ENCODE data around the gene NKX2-4. TPM values are rescaled to one million over a fixed set of nuclear protein-coding genes. Genes with fewer than 3 reads are reported as not detected.

The NKX2-4 gene
- total RNA-seq, 4 donors from 2014 or later: not detected

DNA sequence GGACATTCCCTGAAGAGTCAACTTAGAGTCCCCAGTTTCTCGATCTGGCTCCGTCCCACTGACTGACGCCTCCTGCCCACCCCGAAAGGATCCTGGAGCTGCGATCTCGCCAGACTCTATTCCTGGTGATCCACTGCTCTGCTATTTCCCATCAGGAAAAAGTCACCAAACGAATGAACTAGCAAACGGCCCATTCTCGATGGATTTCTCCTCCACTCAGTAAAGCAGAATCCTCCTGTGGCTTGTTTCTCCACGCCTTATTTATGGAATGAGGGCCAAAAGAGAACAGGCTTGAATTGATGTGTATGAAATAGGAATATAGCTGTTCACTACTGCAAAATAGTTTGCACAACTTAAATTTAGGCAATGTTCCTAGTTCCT is 5.4 kb downstream of the NKX2-4 start:
- intact Hi-C loops (cut with DNase I; ENCODE audit: low total_unique reads) (no loop called here), in situ Hi-C loops (cut with MboI; ENCODE audit: low pct_ligation_motif_present in 1 of 4, low pct_unique_long_range_greater_than_20kb in 1 of 4, low sequenced_read_pairs in 3 of 4) (no loop called here)
- Histone ChIP-seq H3K27ac (no peak overlapping the region), H3K4me3 (no peak overlapping the region), H3K27me3 (peaks cover 64% of the 10 kb centered on the region), H3K9me3 (no peaks in the 10 kb centered on the region), H3K4me1 (peaks cover 0 to 16% (median 4%) of the 10 kb centered on the region in 4 donors), H3K36me3 (peaks cover 0 to 20% (median 0%) of the 10 kb centered on the region in 4 donors)
- 43% methylated on average over 10 of the region's 10 CpGs; no CpG with 5 or more reads in 1 of the 2 donors for WGBS, 2 donors (ENCODE audit: low coverage in 1 of 2)
- no peak for DNase-seq
- TF ChIP-seq EP300 (IDR thresholded peaks at IDR 0.05; ENCODE audit: low read depth): no peak
- TF ChIP-seq POLR2AphosphoS5 (IDR thresholded peaks at IDR 0.05): no peak
- TF ChIP-seq POLR2A (IDR thresholded peaks at IDR 0.05): no peak
- TF ChIP-seq, protein P1, sequence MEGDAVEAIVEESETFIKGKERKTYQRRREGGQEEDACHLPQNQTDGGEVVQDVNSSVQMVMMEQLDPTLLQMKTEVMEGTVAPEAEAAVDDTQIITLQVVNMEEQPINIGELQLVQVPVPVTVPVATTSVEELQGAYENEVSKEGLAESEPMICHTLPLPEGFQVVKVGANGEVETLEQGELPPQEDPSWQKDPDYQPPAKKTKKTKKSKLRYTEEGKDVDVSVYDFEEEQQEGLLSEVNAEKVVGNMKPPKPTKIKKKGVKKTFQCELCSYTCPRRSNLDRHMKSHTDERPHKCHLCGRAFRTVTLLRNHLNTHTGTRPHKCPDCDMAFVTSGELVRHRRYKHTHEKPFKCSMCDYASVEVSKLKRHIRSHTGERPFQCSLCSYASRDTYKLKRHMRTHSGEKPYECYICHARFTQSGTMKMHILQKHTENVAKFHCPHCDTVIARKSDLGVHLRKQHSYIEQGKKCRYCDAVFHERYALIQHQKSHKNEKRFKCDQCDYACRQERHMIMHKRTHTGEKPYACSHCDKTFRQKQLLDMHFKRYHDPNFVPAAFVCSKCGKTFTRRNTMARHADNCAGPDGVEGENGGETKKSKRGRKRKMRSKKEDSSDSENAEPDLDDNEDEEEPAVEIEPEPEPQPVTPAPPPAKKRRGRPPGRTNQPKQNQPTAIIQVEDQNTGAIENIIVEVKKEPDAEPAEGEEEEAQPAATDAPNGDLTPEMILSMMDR (IDR thresholded peaks at IDR 0.05): no peak

DNA sequence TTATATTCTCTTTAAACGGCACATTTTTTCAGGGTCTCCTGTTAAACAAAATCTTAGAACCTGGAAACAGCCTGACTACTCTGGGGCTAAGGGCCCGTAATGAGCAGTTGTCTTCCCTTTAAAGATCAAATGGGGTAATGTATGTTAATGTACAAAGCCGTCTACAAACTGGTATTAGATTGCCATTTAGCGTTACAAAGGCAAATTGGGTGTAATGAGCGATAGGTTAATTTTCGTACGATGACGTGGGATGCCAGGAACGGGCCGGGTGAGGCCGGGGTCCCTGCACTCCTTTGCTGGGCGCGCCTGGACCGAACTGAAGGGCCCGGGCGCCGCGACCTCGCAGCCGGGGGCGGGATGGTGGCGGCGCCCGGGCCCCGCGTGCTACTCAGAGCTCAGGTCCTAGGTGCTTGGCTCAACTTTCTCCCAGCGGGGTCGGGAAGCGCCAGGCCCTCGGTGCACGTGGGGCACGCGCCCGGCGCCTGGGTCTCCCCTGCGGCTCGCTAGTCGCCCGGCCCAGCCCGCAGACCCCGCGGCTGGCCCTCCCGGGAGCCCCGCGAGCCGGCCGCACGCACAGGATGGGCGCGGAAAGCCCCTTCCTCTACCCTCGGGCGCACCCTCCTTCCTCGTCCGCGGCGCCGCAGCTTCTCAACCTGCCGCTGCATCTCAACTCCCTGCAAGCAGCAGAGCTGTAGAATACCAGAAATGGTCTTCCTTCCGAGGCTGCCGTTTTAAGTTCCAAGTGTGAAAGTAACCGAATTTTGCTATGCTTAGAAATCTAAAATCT is 5.9 kb downstream of the NKX2-4 start:
- in situ Hi-C loops (cut with MboI; ENCODE audit: low pct_ligation_motif_present in 1 of 4, low pct_unique_long_range_greater_than_20kb in 1 of 4, low sequenced_read_pairs in 3 of 4) (no loop called here), intact Hi-C loops (cut with DNase I; ENCODE audit: low total_unique reads) (no loop called here)
- no peak for DNase-seq
- no peak overlapping the region for H3K27ac ChIP-seq
- H3K36me3 ChIP-seq: peaks cover 0 to 24% (median 2%) of the 10 kb centered on the region in 4 donors
- no peaks in the 10 kb centered on the region for H3K9me3 ChIP-seq
- H3K27me3 ChIP-seq: peaks cover 58% of the 10 kb centered on the region
- peaks cover 0 to 11% (median 1%) of the 10 kb centered on the region in 4 donors for H3K4me1 ChIP-seq
- 59 to 80% methylated on average over 5 to 38 of the region's 61 CpGs for WGBS, 2 donors (ENCODE audit: low coverage in 1 of 2)
- no peak for TF ChIP-seq EP300 (IDR thresholded peaks at IDR 0.05; ENCODE audit: low read depth)
- TF ChIP-seq, protein P1 (IDR thresholded peaks at IDR 0.05): no peak
- no peak for TF ChIP-seq POLR2A (IDR thresholded peaks at IDR 0.05)
- TF ChIP-seq POLR2AphosphoS5 (IDR thresholded peaks at IDR 0.05): no peak
- H3K4me3 ChIP-seq: no peak overlapping the region

DNA sequence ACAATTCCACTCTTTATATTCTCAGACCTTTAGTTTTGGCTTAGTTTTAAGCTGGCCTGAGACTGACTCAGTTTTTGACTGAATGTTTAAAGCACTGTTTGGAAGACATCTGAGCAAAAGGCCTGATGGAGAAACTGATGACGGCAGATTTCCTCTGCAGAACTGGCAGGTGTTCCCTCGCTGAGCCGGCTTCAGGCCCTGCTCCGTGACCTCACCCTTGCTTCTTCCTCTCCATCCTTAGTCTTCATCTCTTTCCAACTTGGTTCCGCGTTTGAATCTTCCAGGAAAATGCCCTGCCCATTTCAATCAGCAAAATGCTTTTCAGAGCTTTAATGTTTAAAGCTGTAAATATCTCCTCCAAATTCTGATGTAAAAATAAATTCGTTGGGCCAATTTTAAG is 6.6 kb downstream of the NKX2-4 start:
- Histone ChIP-seq H3K4me1 (peaks cover 0 to 4% (median 0%) of the 10 kb centered on the region in 4 donors), H3K27me3 (peaks cover 52% of the 10 kb centered on the region), H3K4me3 (no peak overlapping the region), H3K27ac (no peak overlapping the region), H3K36me3 (peaks cover 0 to 24% (median 2%) of the 10 kb centered on the region in 4 donors), H3K9me3 (no peaks in the 10 kb centered on the region)
- TF ChIP-seq EP300 (IDR thresholded peaks at IDR 0.05; ENCODE audit: low read depth): no peak
- TF ChIP-seq, protein P1 (IDR thresholded peaks at IDR 0.05): no peak
- no peak for TF ChIP-seq POLR2A (IDR thresholded peaks at IDR 0.05)
- no peak for TF ChIP-seq POLR2AphosphoS5 (IDR thresholded peaks at IDR 0.05)
- no peak for DNase-seq
- 94 to 98% methylated on average over 7 of the region's 7 CpGs for WGBS, 2 donors (ENCODE audit: low coverage in 1 of 2)
- intact Hi-C loops (cut with DNase I; ENCODE audit: low total_unique reads) (no loop called here), in situ Hi-C loops (cut with MboI; ENCODE audit: low pct_ligation_motif_present in 1 of 4, low pct_unique_long_range_greater_than_20kb in 1 of 4, low sequenced_read_pairs in 3 of 4) (no loop called here)

DNA sequence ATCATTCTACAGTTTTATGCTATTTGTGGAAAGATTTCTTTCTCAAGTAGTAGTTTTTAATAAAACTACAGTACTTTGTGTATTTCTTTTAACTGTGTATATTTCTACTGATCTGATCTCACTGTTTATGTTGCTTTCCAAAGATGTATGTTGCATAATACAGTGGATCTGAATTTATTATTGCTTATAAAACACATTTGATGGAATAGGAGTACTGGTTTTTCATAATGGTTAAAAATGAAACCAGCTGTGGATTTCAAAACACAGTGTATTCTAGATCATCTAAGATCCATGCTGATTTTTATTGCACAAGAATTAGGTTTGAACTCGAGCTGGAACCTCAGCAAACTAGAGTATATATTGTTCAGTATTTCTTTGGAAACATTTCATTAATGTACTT is 8.0 kb downstream of the NKX2-4 start:
- WGBS, 2 donors (ENCODE audit: low coverage in 1 of 2): 0 to 2% methylated on average over 1 of the region's 1 CpG
- TF ChIP-seq, protein P1 (IDR thresholded peaks at IDR 0.05): no peak
- TF ChIP-seq POLR2A (IDR thresholded peaks at IDR 0.05) (no peak), POLR2AphosphoS5 (IDR thresholded peaks at IDR 0.05) (no peak), EP300 (IDR thresholded peaks at IDR 0.05; ENCODE audit: low read depth) (no peak)
- H3K4me1 ChIP-seq: no peaks in the 10 kb centered on the region
- peaks cover 0 to 27% (median 4%) of the 10 kb centered on the region in 4 donors for H3K36me3 ChIP-seq
- peaks cover 38% of the 10 kb centered on the region for H3K27me3 ChIP-seq
- in situ Hi-C loops (cut with MboI; ENCODE audit: low pct_ligation_motif_present in 1 of 4, low pct_unique_long_range_greater_than_20kb in 1 of 4, low sequenced_read_pairs in 3 of 4): no loop called here
- intact Hi-C loops (cut with DNase I; ENCODE audit: low total_unique reads): no loop called here
- no peak overlapping the region for H3K4me3 ChIP-seq
- DNase-seq: no peak
- H3K9me3 ChIP-seq: no peaks in the 10 kb centered on the region
- no peak overlapping the region for H3K27ac ChIP-seq
